Measurements from ENCODE around the gene CDCP1.
A peak's percentile ranks its signal among the peaks of the same experiment; 100 is the strongest.
"Not testable (repeated sequence)": the region's sequence is repeated elsewhere in the genome, so short reads cannot be mapped to it uniquely, and the experiment has no call there.

Gene CDCP1

GRCh38 chr3:45169125-45169904, 23.1 kb upstream of the CDCP1 start:
- no peak for DNase-seq

GRCh38 chr3:45168451-45168850, 22.3 kb upstream of the CDCP1 start:
- no peak for DNase-seq

- no peak for DNase-seq
Measured at GRCh38 chr3:45167011-45167911, 21.1 kb upstream of the CDCP1 start.

GRCh38 chr3:45166321-45166879, 20.2 kb upstream of the CDCP1 start:
- no peak for DNase-seq

- no peak for DNase-seq
Measured at GRCh38 chr3:45165497-45166283, 19.5 kb upstream of the CDCP1 start.

GRCh38 chr3:45164056-45164455, 17.9 kb upstream of the CDCP1 start:
- DNase-seq = no peak

- no peak for DNase-seq
Measured at GRCh38 chr3:45163481-45163880, 17.3 kb upstream of the CDCP1 start.

GRCh38 chr3:45154641-45155147, 8.5 kb upstream of the CDCP1 start:
- DNase-seq = no peak

- no peak for DNase-seq
Measured at GRCh38 chr3:45153658-45154437, 7.7 kb upstream of the CDCP1 start.

- no peak for DNase-seq
Measured at GRCh38 chr3:45152307-45152706, 6.1 kb upstream of the CDCP1 start.

- no peak for DNase-seq
Measured at GRCh38 chr3:45151100-45151499, 4.9 kb upstream of the CDCP1 start.

- DNase-seq = no peak
Measured at GRCh38 chr3:45148921-45149320, 2.7 kb upstream of the CDCP1 start.

- no peak for DNase-seq
Measured at GRCh38 chr3:45145223-45145622, 955 bp downstream of the CDCP1 start.

GRCh38 chr3:45143673-45144671, 2.2 kb downstream of the CDCP1 start:
- peak; percentile 42 for DNase-seq

GRCh38 chr3:45140770-45141155, 5.4 kb downstream of the CDCP1 start:
- not testable (repeated sequence) for DNase-seq

GRCh38 chr3:45140141-45140769, 5.9 kb downstream of the CDCP1 start:
- no peak for DNase-seq

- no peak for DNase-seq
Measured at GRCh38 chr3:45139372-45140140, 6.6 kb downstream of the CDCP1 start.

GRCh38 chr3:45137656-45138181, 8.5 kb downstream of the CDCP1 start:
- DNase-seq = peak; percentile 53

- no peak for DNase-seq
Measured at GRCh38 chr3:45135959-45136358, 10.2 kb downstream of the CDCP1 start.
